SKM-1 treated with dmso at 0.1 percent for 144 hours (cell line): ENCODE measurements around the gene SON.
A peak's percentile ranks its signal among the peaks of the same experiment; 100 is the strongest.
"Not testable (repeated sequence)": the region's sequence is repeated elsewhere in the genome, so short reads cannot be mapped to it uniquely, and the experiment has no call there.

Experiments used
- DNase-seq: peaks from one replicate; lab custom pipeline; 2025; ENCODE audit not compliant: unreplicated experiment; lab: John Stamatoyannopoulos, UW

Gene SON, protein sequence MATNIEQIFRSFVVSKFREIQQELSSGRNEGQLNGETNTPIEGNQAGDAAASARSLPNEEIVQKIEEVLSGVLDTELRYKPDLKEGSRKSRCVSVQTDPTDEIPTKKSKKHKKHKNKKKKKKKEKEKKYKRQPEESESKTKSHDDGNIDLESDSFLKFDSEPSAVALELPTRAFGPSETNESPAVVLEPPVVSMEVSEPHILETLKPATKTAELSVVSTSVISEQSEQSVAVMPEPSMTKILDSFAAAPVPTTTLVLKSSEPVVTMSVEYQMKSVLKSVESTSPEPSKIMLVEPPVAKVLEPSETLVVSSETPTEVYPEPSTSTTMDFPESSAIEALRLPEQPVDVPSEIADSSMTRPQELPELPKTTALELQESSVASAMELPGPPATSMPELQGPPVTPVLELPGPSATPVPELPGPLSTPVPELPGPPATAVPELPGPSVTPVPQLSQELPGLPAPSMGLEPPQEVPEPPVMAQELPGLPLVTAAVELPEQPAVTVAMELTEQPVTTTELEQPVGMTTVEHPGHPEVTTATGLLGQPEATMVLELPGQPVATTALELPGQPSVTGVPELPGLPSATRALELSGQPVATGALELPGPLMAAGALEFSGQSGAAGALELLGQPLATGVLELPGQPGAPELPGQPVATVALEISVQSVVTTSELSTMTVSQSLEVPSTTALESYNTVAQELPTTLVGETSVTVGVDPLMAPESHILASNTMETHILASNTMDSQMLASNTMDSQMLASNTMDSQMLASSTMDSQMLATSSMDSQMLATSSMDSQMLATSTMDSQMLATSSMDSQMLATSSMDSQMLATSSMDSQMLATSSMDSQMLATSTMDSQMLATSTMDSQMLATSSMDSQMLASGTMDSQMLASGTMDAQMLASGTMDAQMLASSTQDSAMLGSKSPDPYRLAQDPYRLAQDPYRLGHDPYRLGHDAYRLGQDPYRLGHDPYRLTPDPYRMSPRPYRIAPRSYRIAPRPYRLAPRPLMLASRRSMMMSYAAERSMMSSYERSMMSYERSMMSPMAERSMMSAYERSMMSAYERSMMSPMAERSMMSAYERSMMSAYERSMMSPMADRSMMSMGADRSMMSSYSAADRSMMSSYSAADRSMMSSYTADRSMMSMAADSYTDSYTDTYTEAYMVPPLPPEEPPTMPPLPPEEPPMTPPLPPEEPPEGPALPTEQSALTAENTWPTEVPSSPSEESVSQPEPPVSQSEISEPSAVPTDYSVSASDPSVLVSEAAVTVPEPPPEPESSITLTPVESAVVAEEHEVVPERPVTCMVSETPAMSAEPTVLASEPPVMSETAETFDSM (N-terminal part only)

DNA sequence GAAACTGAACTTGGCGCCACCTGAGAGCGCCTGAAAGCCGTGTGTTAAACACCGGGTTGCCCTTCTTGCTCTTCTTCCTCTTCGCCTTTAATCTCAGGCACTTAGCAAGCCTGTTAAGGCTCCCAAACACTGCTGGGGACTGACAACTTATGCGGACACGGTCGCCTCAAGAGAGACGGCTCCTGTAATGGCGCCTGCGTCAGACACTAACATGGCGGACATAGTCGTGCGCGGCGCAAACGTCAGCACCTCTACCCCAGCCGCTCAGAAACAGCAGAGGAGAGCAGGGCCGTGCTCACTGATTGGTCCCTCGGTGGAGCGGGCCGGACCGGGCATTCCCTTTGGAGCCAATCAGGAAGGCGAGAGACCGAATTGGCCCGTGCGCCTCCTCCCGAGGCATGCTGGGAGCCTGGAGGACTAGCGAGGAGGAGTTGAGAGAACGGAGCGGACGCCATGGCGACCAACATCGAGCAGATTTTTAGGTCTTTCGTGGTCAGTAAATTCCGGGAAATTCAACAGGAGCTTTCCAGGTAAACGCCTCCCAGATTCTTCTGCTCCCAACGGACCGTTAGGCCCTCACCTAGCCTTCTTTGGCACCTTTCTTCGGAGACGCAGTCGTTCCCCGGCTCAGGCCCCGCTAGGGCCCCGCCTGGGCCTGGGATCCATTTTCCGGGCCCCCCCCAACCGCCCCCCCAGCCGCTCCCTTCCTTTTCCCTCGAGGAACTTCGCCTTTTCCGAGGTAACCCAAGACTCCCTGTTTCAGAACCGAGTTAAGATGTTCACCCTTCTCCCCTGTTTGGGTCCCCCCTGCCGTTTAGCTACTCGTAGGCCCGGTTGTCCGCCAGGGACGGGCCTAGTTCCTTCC, at the start of gene SON:
Gene SON, plus strand, starts transcription at position 399 of the 865 bp plus-strand sequence. Its CDS starts 55 bp downstream, at position 454.
- peak; percentile 99 for DNase-seq

DNA sequence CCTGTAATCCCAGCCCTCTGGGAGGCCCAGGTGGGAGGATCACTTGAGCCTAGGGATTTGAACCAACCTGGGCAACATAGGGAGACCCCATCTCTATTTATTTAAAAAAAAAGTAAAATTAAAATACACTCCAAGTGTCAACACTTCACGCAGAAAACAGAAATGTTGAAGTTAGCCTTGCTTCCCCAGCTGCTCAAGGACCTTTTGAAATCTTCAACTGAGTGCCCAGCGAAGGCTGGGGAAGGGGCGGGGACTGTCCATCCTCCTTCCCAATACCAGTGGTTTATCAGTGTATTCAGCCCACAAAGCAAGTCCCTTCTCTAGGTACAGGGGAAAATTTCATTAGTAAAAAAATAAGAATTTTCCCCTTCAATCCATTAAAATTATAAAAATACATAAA, 49.1 kb upstream of the SON start:
- no peak for DNase-seq

DNA sequence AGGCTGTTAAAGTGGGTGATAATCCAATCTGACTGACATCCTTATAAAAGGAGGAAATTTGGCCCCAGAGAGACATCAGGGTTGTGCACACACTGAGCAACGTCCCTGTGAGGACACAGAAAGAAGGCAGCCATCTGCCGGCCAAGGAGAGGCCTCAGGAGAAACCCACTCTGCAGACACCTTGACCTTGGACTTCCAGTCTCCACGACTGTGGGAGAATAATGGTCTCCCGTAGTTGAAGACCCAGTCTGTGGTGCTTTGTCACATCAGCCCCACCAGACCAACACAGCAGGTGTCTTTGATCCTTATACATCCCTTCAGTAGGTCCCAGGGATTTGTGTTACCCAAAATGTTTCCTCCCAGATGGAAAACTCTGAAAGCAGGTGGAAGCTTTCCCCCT, 47.1 kb upstream of the SON start:
- DNase-seq, result no peak

DNA sequence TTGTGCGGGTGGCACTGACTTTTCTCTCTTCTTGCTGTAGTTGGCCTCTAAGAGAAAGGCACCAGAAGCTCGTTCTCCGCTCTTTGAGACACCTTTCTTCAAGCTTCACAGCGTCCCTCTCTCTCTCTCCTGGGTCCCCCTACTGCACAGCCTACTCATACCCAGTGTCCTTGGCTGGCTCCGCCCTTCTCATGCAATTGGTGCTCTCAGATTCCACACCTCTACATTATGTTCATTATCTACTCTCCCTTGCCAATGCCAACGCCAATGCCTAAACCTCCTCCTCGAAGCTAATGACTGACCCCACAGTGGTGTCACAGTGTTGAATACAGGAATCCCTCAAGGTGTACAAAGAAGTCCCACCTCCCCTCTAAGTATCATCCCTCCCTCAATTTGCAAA, 46.5 kb upstream of the SON start:
- DNase-seq, result no peak

DNA sequence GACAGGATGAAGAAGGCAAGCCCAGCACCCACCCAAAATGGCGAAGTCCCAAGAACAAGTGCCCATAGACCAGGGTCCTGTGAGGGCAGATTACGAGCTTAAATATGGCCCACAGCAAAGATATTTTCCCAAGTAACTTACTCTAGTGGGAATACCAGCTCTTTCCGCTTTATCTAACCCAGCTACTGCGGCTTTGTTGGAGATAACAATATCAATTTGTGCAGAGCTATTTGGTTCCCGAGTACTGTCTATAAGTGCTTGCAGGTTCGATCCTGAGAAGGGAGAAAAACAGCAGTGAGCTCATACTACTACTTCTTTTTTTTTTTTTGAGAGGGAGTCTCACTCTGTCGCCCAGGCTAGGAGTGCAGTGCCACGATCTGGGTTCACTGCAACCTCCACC, 37.0 kb upstream of the SON start:
- no peak for DNase-seq

DNA sequence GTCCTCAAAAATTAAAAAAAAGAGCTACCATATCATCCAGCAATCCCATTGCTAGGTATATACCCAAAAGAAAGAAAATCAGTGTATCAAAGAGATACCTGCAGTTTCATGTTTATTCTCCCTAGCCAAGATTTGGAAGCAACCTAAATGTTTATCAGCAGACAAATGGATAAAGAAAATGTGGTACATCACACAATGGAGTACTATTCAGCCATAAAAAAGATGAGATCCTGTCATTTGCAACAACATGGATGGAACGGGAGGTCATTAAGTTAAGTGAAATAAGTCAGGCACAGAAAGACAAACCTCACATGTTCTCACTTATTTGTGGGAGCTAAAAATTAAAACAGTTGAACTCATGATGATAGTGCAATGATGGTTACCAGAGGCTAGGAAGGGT, 35.8 kb upstream of the SON start:
- DNase-seq, result not testable (repeated sequence)

DNA sequence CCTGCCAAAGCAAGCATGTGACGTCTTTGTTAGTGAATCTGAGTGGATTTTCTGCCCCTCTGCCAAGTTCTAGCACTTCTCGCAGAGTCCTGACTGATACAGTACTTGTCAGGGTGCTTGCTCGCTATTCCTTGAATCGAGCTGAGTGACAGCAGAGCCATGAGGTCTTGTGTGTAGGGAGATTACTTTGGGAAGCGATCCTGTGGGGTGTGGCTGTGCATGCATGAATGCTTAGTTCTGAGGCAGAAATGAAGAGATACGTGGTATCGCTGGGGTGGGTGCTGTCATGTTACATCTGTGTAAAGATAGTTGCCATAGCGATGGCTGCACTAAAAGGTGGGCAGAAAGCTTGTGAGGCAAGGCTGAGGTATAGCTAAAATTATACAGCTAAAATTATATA, 32.0 kb upstream of the SON start:
- DNase-seq, result no peak

DNA sequence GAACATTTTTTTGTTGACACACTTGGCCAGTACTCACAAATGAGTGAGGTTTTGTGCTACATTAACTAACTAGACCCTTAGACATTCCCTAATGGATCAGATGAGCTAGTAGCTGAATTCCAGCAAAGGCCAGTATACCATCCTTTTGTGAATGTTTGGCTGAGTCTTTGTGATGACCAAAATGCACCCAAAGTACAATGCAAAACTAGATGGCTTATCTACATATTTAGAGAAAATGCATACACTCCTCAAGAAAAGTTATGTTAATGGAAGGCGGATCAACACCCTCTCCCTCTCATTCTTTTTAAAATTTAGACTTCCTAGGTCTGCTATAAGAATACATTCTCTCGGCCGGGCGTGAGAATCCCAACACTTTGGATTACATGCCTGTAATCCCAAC, 31.2 kb upstream of the SON start:
- no peak for DNase-seq

DNA sequence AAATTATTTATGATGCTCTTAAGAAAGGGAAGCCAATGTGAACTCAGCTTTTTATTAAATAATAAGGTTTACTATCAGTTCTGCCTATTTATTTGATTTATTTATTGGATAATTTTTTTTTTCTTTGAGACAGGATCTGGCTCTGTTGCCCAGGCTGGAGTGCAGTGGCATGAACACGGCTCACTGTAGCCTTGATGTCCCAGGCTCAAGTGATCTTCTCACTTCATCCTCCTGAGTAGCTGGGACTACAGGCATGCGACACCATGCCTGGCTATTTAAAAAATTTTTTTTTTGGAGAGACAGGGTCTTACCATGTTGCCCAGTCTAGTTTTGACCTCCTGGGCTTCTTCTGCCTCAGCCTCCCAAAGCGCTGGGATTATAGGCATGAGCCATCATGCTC, 30.4 kb upstream of the SON start:
- no peak for DNase-seq

DNA sequence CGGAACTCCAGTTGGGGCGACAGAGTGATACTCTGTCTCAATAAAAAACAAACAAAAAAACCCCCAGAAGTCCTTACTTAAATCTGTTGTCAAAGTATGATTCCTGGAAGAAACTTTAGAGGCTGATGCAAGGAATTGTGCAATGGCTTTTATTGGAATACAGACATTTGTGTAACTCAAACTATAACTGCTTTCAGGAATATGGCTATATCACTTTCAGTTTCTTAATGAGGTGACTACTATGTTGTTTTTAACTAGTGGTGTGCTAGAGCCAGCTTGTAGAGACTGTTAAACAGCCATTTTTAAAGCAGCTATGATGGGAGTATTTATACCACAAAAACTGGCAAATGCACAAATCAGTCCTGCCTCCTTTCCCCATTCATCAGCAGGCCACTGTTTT, 28.6 kb upstream of the SON start:
- no peak for DNase-seq

DNA sequence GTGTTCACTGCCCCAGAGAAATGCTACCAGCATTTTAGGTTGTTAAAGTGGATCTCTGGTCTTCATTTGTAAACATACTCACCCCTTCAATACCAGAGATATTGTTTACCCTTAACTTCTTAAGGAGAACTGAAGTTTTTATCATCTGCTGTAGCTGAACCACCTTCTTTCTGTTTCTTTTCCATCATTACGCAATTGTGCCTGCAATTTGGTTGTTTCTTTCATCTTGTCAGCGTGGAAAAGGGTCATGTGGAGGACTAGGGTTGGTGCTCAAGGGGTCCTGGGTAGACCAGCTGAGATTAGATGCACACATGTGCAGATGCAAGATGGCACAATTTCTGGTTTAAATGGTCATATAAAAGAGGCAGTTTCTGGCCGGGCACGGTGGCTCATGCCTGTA, 23.9 kb upstream of the SON start:
- DNase-seq, result no peak

DNA sequence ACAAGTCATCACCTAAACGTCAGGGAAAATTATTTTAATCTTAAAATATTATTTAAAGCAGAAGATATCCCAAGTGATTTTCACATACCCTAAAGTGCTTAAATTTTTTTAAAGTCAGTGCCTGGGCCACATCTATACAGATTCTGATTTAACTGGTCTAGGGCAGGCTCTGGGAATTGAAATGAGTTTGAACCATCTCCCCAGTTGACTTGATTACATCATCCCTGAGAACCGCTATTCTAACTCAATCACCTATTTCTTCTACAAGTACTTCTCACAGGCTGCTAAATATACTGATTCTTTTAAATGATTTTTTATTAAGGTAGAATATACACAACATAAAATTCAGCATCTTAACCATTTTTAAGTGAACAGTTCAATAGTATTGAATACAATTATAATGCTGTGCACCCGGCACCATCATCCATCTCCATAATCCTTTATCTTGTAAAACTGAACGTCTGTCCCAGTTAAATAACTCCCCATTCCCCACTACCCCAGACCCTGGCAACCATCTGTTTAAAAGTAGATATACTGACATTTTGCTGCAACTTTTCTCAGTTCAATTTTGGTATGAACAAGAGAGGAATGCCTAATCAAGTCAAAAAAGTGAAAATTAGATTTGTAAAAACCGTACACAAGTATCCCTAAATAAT, 20.4 kb upstream of the SON start:
- no peak for DNase-seq

DNA sequence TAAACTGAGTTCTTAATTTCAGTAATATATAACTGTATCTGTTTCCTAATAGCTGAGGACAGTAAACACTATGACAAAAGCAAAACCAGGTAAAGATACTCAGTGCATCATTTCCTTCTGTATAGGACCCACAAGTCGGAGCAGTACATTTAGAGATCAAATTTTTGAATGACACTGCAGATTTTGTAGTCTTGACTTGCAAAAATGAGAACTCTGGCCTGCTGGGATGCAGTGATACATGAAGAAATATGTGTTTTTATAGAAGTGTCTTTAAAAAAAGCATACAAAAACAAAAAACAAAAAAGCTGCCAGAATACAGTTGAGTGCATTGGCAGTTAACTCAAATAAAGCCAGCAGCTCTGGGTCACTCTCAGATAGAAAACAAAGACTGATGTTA, 19.9 kb upstream of the SON start:
- DNase-seq, result no peak

DNA sequence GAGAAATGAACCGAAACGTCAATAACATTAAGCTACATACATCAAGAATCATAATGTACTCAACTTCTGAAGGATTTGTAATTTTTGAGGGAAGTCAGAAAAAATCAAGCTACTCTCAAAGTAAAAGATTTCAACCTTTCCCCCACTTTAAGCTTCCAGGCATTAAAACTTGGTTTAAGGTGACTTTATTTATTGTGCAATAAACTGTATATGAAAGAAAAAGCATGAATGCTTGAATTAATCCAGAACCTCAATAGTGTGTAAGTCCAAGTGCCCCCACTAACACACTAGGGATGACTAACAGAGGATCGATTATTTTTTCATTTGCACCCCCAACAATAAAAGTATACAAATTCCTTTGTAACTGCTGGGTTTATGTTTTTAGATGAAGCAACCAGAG, 11.8 kb upstream of the SON start:
- no peak for DNase-seq

DNA sequence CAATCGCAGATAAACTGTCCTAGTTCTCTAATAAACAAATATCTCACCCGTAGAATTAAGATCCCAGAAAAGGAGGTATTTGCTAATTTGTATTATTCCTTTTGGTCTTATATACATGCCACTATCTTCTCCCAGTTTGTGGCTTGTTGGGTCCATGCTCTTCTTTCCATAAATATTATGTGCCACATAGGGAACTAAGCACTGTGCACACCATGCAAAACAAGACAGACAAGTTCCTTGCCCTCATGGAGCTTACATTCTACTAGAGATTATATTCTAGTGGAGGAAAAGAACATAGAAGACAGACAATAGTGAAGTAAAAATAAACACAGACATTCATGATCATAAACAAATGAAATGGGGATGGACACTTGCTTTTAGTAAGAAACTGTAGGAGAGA, 5.6 kb upstream of the SON start:
- no peak for DNase-seq

DNA sequence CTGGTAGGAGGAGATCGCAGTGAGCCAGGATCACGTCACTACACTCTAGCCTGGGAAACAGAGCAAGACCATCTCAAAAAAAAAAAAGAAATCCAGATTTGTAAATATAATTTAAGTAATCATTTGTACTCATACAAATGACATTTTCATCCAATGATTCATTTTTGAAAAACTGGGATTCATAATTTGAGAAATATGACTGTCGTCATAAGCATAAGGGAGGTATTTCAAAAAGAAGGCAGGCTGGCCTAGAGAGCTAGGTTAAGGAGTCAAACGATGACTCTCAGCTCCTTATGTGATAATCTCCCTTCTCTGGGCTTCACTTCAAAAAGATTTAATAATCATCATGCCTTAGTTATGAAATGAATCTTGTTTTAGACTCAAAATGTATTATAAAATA, 3.2 kb upstream of the SON start:
- DNase-seq, result no peak

DNA sequence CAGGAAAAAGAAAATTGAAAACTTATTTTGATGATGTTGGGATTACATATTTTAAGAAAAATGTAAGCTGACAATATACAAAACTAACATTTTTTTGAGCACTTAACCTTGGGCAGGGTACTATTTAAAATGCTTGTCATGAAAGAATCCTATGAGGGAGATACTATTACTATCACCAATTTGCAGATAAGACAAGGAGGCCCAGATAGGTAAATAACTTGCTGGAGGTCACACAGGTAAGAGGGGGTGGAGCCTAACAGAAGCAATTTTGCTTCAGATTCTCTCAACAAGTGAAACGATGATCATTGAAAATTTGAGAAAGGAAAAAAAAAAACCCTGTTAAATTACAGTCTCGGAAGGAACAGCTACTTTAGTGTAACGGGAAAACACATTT, 2.1 kb upstream of the SON start:
- DNase-seq, result no peak

DNA sequence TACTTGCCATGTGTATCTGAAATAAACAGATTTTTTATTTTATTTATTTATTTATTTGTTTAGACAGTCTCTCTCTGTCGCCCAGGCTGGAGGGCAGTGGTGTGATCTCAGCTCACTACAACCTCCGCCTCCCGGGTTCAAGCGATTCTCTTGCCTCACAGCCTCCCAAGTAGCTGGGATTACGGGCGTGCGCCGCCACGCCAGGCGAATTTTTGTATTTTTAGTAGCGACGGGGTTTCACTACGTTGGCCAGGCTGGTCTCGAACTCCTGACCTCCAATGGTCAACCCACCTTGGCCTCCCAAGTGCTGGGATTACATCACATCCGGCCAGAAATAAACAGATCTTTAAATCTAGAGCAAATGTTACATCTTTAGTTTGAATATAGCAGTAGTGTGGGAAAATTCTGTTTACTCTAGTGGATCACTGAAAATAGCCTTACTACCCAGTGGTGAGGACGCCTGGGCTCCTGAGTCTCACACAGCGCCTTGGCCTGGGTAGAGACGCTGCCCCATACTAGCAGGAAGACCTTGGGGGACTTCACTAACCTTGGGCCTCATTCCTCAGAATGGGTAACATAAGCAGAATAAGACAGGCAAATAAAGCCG, 1.6 kb upstream of the SON start:
- peak; percentile 7 for DNase-seq
